Measurements from ENCODE around the gene RABAC1.
A peak's percentile ranks its signal among the peaks of the same experiment; 100 is the strongest.
"Not testable (repeated sequence)": the region's sequence is repeated elsewhere in the genome, so short reads cannot be mapped to it uniquely, and the experiment has no call there.

The RABAC1 gene

GRCh38 chr19:41959056-41960053 is at the start of gene RABAC1:
Gene RABAC1, minus strand, starts transcription at chr19:41959321. Its CDS starts 29 bp downstream, at chr19:41959292.
- DNase-seq, result peak; percentile 97

GRCh38 chr19:42006569-42006968 is 47.4 kb upstream of the RABAC1 start:
- no peak for DNase-seq

GRCh38 chr19:42005504-42005903 is 46.4 kb upstream of the RABAC1 start:
- no peak for DNase-seq

GRCh38 chr19:42003506-42004294 is 44.6 kb upstream of the RABAC1 start:
- no peak for DNase-seq

GRCh38 chr19:41999878-42000208 is 40.7 kb upstream of the RABAC1 start:
- DNase-seq, result no peak

- DNase-seq, result peak; percentile 74
Measured at GRCh38 chr19:41999071-41999877, 40.2 kb upstream of the RABAC1 start.

GRCh38 chr19:41998246-41999020 is 39.3 kb upstream of the RABAC1 start:
- peak; percentile 90 for DNase-seq

- DNase-seq, result peak; percentile 87
Measured at GRCh38 chr19:41997851-41998229, 38.7 kb upstream of the RABAC1 start.

- DNase-seq, result peak; percentile 69
Measured at GRCh38 chr19:41997121-41997850, 38.2 kb upstream of the RABAC1 start.

GRCh38 chr19:41995959-41996797 is 37.1 kb upstream of the RABAC1 start:
- DNase-seq, result peak; percentile 89

- no peak for DNase-seq
Measured at GRCh38 chr19:41994994-41995958, 36.2 kb upstream of the RABAC1 start.

- peak; percentile 57 for DNase-seq
Measured at GRCh38 chr19:41994521-41994971, 35.4 kb upstream of the RABAC1 start.

- DNase-seq, result peak; percentile 95
Measured at GRCh38 chr19:41993612-41994483, 34.7 kb upstream of the RABAC1 start, which contains the start of gene ATP1A3. Gene ATP1A3, minus strand, starts transcription at chr19:41994230. Its CDS starts 154 bp downstream, at chr19:41994076.

- not testable (repeated sequence) for DNase-seq
Measured at GRCh38 chr19:41991925-41992569, 32.9 kb upstream of the RABAC1 start.

- no peak for DNase-seq
Measured at GRCh38 chr19:41991025-41991424, 31.9 kb upstream of the RABAC1 start.

- no peak for DNase-seq
Measured at GRCh38 chr19:41990615-41991014, 31.5 kb upstream of the RABAC1 start.

- no peak for DNase-seq
Measured at GRCh38 chr19:41990028-41990427, 30.9 kb upstream of the RABAC1 start.

Data from DMS53 (cell line).